Measurements from ENCODE around the gene TMTC2.

Gene TMTC2

DNA sequence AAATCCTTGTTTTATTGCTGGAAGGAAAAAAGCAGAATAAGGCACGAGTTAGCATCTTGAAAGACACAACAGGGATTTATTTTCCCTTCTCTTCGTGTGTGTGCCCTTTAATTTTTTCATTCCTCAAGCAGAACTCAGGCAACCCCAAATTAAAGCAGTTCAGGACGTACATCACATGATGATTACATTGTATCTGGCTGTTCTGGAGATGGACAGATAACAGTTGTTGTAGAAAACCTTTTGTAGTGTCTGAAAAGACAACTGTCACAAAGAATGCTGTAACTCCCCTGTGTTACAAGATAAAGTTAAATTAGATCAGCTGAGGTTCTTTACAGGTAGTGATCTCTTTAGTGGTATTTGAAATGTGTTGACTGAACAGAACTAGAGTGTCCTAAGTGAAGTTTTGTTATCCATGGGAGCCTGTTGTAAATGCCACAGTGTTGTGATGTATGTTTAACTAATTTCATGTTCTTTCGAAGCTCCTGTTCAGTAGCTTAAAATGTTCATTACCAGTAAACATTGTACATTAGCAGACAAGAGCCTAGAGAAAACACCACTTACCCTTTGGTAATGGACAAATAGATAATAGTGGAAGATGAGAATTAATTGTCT, 58.5 kb downstream of the TMTC2 start:
- no peak overlapping the region for H2AFZ ChIP-seq (ENCODE audit: low read depth)
- H3K4me3 ChIP-seq (IDR thresholded peaks at IDR 0.05; ENCODE audit: insufficient read depth, low read depth, low read length), result no peak overlapping the region

GRCh38 chr12:82745807-82746206, 59.1 kb downstream of the TMTC2 start:
- Histone ChIP-seq H4K20me1 (ENCODE audit: insufficient read depth) (no peaks in the 10 kb centered on the region), H2AFZ (ENCODE audit: low read depth) (no peak overlapping the region), H3K4me3 (IDR thresholded peaks at IDR 0.05; ENCODE audit: insufficient read depth, low read depth, low read length) (no peak overlapping the region), H3K36me3 (ENCODE audit: insufficient read depth) (no peaks in the 10 kb centered on the region), H3K4me2 (no peak overlapping the region), H3K79me2 (ENCODE audit: insufficient read depth, low read depth) (no peaks in the 10 kb centered on the region), H3K27me3 (ENCODE audit: insufficient read depth, low read depth) (no peaks in the 10 kb centered on the region), H3K4me1 (ENCODE audit: low read depth, poor library complexity, severe bottlenecking) (no peaks in the 10 kb centered on the region), H3K9ac (no peak overlapping the region), H3K27ac (no peak overlapping the region)
- TF ChIP-seq, protein P1, sequence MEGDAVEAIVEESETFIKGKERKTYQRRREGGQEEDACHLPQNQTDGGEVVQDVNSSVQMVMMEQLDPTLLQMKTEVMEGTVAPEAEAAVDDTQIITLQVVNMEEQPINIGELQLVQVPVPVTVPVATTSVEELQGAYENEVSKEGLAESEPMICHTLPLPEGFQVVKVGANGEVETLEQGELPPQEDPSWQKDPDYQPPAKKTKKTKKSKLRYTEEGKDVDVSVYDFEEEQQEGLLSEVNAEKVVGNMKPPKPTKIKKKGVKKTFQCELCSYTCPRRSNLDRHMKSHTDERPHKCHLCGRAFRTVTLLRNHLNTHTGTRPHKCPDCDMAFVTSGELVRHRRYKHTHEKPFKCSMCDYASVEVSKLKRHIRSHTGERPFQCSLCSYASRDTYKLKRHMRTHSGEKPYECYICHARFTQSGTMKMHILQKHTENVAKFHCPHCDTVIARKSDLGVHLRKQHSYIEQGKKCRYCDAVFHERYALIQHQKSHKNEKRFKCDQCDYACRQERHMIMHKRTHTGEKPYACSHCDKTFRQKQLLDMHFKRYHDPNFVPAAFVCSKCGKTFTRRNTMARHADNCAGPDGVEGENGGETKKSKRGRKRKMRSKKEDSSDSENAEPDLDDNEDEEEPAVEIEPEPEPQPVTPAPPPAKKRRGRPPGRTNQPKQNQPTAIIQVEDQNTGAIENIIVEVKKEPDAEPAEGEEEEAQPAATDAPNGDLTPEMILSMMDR (conservative IDR thresholded peaks at IDR 0.05; ENCODE audit: low read depth, low read length), result no peak

More for the DNA sequence above, 58.5 kb downstream of the TMTC2 start:
- Histone ChIP-seq H3K9ac (no peak overlapping the region), H3K27ac (no peak overlapping the region), H3K36me3 (ENCODE audit: insufficient read depth) (no peaks in the 10 kb centered on the region), H3K4me1 (ENCODE audit: low read depth, poor library complexity, severe bottlenecking) (no peaks in the 10 kb centered on the region), H3K79me2 (ENCODE audit: insufficient read depth, low read depth) (no peaks in the 10 kb centered on the region), H4K20me1 (ENCODE audit: insufficient read depth) (no peaks in the 10 kb centered on the region), H3K27me3 (ENCODE audit: insufficient read depth, low read depth) (no peaks in the 10 kb centered on the region), H3K4me2 (no peak overlapping the region)
- TF ChIP-seq, protein P1 (conservative IDR thresholded peaks at IDR 0.05; ENCODE audit: low read depth, low read length), result no peak

DNA sequence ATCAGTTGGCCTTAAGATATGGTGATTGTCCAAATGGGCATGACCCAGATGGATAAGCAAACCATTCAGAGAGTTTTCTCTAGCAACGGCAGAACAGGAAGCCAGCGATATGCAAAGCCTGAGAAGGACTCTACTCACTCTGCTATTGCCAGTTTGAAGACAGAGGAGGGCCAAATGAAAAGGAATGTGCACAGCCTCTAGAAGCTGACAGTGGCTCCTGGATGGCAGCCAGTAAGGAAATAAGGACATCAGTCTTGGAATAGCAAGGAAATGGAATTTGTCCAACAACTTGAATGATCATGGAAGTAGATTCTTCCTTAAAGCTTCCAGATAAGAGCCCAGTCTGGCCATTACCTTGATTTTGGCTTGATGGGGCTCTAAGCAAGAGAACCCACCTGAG, 60.0 kb downstream of the TMTC2 start:
- Histone ChIP-seq H3K79me2 (ENCODE audit: insufficient read depth, low read depth) (no peaks in the 10 kb centered on the region), H3K4me1 (ENCODE audit: low read depth, poor library complexity, severe bottlenecking) (no peaks in the 10 kb centered on the region), H3K36me3 (ENCODE audit: insufficient read depth) (no peaks in the 10 kb centered on the region), H3K9ac (no peak overlapping the region), H3K27ac (no peak overlapping the region), H2AFZ (ENCODE audit: low read depth) (no peak overlapping the region), H3K4me2 (no peak overlapping the region), H4K20me1 (ENCODE audit: insufficient read depth) (no peaks in the 10 kb centered on the region), H3K4me3 (IDR thresholded peaks at IDR 0.05; ENCODE audit: insufficient read depth, low read depth, low read length) (no peak overlapping the region), H3K27me3 (ENCODE audit: insufficient read depth, low read depth) (no peaks in the 10 kb centered on the region)
- TF ChIP-seq, protein P1 (conservative IDR thresholded peaks at IDR 0.05; ENCODE audit: low read depth, low read length), result no peak

DNA sequence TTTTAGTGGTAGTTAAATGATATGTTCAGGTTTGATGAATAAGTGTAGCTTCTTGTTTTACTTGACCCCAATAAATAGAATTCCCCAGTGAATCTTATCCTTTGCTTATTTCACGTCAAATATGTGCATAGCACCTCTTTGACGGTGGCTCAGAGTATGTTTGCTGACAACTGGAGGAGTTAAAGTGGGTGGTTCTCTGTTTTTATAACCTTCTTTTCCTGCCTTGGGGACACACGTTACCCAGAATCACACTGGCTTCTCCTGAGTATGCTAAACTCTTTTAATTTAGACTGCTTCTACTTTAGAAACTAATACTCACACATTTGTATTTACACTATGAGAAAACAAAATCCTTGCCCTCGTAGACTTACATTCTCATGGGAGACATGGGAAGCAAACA, 62.3 kb downstream of the TMTC2 start:
- Histone ChIP-seq H2AFZ (ENCODE audit: low read depth) (no peak overlapping the region), H4K20me1 (ENCODE audit: insufficient read depth) (no peaks in the 10 kb centered on the region), H3K4me1 (ENCODE audit: low read depth, poor library complexity, severe bottlenecking) (no peaks in the 10 kb centered on the region), H3K79me2 (ENCODE audit: insufficient read depth, low read depth) (no peaks in the 10 kb centered on the region), H3K4me2 (no peak overlapping the region), H3K27me3 (ENCODE audit: insufficient read depth, low read depth) (no peaks in the 10 kb centered on the region), H3K36me3 (ENCODE audit: insufficient read depth) (no peaks in the 10 kb centered on the region), H3K4me3 (IDR thresholded peaks at IDR 0.05; ENCODE audit: insufficient read depth, low read depth, low read length) (no peak overlapping the region), H3K27ac (no peak overlapping the region), H3K9ac (no peak overlapping the region)
- TF ChIP-seq, protein P1 (conservative IDR thresholded peaks at IDR 0.05; ENCODE audit: low read depth, low read length), result no peak

Data from KMS-11 (cell line).